Measurements from ENCODE around the gene KANSL2.
"Not testable (repeated sequence)": the region's sequence is repeated elsewhere in the genome, so short reads cannot be mapped to it uniquely, and the experiment has no call there.

The KANSL2 gene

DNA sequence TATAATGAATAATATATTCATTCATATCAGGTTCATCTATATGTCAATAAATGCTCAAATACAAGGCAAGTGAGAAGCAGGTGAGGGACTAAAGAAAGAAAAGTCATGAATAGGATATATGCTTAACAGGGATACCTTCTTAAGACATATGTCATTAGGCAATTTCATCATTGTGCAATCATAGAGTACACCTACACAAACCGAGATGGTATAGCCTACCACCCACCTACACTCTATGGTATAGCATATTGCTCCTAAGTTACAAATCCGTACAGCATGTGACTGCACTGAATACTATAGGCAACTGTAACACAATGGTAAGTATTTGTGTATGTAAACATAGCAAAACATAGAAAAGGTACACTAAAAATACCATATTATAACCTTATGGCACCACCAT, 39.0 kb downstream of the KANSL2 start:
- 100% methylated on average over 1 of the region's 2 CpGs for WGBS, 2 experiments (ENCODE audit: insufficient coverage in 2 of 2)
- H3K4me1 ChIP-seq (ENCODE audit: control insufficient read depth, insufficient read depth, low read length, poor library complexity, severe bottlenecking): no peaks in the 10 kb centered on the region
- H3K27ac ChIP-seq (ENCODE audit: low read depth, low read length, severe bottlenecking): no peak overlapping the region
- peaks cover 21% of the 10 kb centered on the region for H3K9me3 ChIP-seq (ENCODE audit: control insufficient read depth, low read length)
- H3K4me3 ChIP-seq (ENCODE audit: extremely low read depth, insufficient read depth, low read length, poor library complexity, severe bottlenecking): no peak overlapping the region
- peaks cover 53% of the 10 kb centered on the region for H3K36me3 ChIP-seq (ENCODE audit: control insufficient read depth, insufficient read depth, low read length)

DNA sequence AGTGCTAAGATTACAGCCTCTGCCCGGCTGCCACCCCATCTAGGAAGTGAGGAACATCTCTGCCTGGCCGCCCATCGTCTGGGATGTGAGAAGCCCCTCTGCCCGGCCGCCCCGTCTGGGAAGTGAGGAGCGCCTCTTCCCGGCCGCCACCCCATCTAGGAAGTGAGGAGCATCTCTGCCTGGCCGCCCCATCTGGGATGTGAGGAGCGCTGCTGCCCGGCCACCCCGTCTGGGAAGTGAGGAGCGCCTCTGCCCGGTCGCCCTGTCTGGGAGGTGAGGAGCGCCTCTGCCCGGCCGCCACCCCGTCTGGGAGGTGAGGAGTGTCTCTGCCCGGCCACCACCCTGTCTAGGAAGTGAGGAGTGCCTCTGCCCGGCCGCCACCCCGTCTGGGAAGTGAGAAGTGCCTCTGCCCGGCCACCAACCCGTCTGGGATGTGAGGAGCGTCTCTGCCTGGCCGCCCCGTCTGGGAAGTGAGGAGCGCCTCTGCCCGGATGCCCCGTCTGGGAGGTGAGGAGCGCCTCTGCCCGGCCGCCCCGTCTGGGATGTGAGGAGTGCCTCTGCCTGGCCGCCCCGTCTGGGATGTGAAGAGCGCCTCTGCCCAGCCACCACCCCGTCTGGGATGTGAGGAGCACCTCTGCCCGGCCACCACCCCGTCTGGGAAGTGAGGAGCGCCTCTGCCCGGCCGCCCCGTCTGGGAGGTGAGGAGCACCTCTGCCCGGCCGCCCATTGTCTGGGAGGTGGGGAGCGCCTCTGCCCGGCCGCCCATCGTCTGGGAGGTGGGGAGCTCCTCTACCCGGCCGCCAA, 40.1 kb downstream of the KANSL2 start:
- Histone ChIP-seq H3K36me3 (ENCODE audit: control insufficient read depth, insufficient read depth, low read length) (peaks cover 45% of the 10 kb centered on the region), H3K9me3 (ENCODE audit: control insufficient read depth, low read length) (peaks cover 21% of the 10 kb centered on the region)
- H3K4me3 ChIP-seq (ENCODE audit: extremely low read depth, insufficient read depth, low read length, poor library complexity, severe bottlenecking); H3K27ac ChIP-seq (ENCODE audit: low read depth, low read length, severe bottlenecking); H3K4me1 ChIP-seq (ENCODE audit: control insufficient read depth, insufficient read depth, low read length, poor library complexity, severe bottlenecking): not testable (repeated sequence)
- 94 to 95% methylated on average over 34 to 40 of the region's 54 CpGs for WGBS, 2 experiments (ENCODE audit: insufficient coverage in 2 of 2)

DNA sequence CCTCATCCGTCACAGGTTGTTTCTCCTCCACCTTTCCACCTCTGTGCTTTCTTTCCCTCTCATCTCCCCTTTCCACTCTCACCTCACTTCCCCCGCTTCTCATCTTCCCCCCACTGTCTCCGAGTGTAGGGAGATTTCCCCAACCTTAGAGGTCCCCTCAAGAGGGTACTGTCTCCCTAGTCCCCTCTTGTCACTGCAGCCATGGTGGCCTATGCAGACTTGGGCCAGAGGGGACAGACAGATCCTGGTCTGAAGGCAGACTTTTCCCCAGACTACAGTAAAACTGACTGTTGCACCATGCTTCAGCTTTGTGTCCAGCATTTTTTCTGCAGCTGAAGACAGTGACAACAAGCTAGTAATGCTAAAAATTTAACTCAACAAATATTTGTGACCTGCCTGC, 41.2 kb downstream of the KANSL2 start:
- H3K4me1 ChIP-seq (ENCODE audit: control insufficient read depth, insufficient read depth, low read length, poor library complexity, severe bottlenecking): no peaks in the 10 kb centered on the region
- peaks cover 17% of the 10 kb centered on the region for H3K9me3 ChIP-seq (ENCODE audit: control insufficient read depth, low read length)
- H3K4me3 ChIP-seq (ENCODE audit: extremely low read depth, insufficient read depth, low read length, poor library complexity, severe bottlenecking): no peak overlapping the region
- peaks cover 34% of the 10 kb centered on the region for H3K36me3 ChIP-seq (ENCODE audit: control insufficient read depth, insufficient read depth, low read length)
- no peak overlapping the region for H3K27ac ChIP-seq (ENCODE audit: low read depth, low read length, severe bottlenecking)
- 94 to 100% methylated on average over 2 to 3 of the region's 3 CpGs for WGBS, 2 experiments (ENCODE audit: insufficient coverage in 2 of 2)

DNA sequence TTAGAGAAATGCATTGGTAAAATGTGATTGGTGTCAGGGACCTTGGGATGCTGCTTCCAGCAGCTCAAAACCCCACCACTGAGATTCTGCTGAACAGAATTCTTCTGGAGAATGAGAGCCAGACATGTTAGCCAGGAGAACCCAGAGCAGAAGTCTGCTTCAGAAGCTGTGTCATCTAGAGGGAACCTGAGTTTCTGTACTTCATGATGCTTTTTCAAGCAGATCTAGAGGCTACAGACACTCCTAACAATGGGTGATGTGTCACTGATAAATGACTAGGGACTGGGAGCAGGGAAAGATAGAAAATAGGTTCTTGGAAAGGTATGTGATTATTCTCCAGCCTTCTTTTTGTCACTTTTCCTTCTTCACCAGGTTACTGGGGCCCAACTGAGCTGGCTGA, 41.6 kb downstream of the KANSL2 start:
- peaks cover 16% of the 10 kb centered on the region for H3K9me3 ChIP-seq (ENCODE audit: control insufficient read depth, low read length)
- no peak overlapping the region for H3K27ac ChIP-seq (ENCODE audit: low read depth, low read length, severe bottlenecking)
- no peaks in the 10 kb centered on the region for H3K4me1 ChIP-seq (ENCODE audit: control insufficient read depth, insufficient read depth, low read length, poor library complexity, severe bottlenecking)
- H3K36me3 ChIP-seq (ENCODE audit: control insufficient read depth, insufficient read depth, low read length): peaks cover 30% of the 10 kb centered on the region
- no peak overlapping the region for H3K4me3 ChIP-seq (ENCODE audit: extremely low read depth, insufficient read depth, low read length, poor library complexity, severe bottlenecking)

DNA sequence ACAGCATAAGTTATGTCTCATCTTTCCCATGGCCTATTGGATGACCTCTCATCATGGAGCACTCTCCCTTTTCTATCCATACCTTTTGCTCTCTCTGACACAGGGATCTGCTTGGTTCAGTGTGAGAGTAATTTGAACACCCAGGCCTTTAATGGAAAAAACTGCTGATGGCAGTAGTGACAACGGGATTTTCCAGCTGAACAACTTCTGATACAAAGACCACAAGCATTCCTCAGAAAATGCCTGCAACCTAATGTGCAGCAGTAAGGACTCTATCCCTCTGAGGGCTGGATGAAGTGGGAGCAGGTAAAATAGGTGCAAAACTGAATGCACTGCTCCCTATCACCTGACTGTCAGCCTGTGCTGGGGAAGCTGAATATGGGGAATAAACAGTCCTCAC, 51.0 kb downstream of the KANSL2 start:
- WGBS, 2 experiments (ENCODE audit: insufficient coverage in 2 of 2): 80 to 100% methylated on average over 1 of the region's 1 CpG

DNA sequence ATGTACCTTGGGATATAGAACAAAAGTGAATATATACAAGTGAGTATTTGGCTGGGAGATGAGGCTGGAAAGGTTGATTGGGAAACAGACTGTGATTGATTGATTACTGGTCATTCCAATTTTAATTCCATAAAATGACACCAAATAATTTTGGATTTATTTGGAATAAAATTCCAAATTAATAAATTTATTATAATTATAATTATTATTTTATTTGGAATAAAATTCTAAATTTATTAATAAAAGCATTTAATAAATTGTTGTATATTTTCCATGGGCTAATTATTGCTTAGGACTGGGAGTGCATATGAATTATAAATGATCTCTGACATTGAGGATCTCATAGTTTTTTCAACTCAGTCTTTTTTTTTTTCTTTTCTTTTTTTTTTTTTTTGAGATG, 51.7 kb downstream of the KANSL2 start:
- no peaks in the 10 kb centered on the region for H3K9me3 ChIP-seq (ENCODE audit: control insufficient read depth, low read length)
- H3K4me1 ChIP-seq (ENCODE audit: control insufficient read depth, insufficient read depth, low read length, poor library complexity, severe bottlenecking): peaks cover 3% of the 10 kb centered on the region
- H3K4me3 ChIP-seq (ENCODE audit: extremely low read depth, insufficient read depth, low read length, poor library complexity, severe bottlenecking): no peak overlapping the region
- no peaks in the 10 kb centered on the region for H3K36me3 ChIP-seq (ENCODE audit: control insufficient read depth, insufficient read depth, low read length)
- H3K27ac ChIP-seq (ENCODE audit: low read depth, low read length, severe bottlenecking): no peak overlapping the region

More for the DNA sequence above, 51.0 kb downstream of the KANSL2 start:
- Histone ChIP-seq H3K9me3 (ENCODE audit: control insufficient read depth, low read length) (no peaks in the 10 kb centered on the region), H3K27ac (ENCODE audit: low read depth, low read length, severe bottlenecking) (no peak overlapping the region), H3K4me3 (ENCODE audit: extremely low read depth, insufficient read depth, low read length, poor library complexity, severe bottlenecking) (no peak overlapping the region), H3K36me3 (ENCODE audit: control insufficient read depth, insufficient read depth, low read length) (no peaks in the 10 kb centered on the region), H3K4me1 (ENCODE audit: control insufficient read depth, insufficient read depth, low read length, poor library complexity, severe bottlenecking) (peaks cover 3% of the 10 kb centered on the region)

DNA sequence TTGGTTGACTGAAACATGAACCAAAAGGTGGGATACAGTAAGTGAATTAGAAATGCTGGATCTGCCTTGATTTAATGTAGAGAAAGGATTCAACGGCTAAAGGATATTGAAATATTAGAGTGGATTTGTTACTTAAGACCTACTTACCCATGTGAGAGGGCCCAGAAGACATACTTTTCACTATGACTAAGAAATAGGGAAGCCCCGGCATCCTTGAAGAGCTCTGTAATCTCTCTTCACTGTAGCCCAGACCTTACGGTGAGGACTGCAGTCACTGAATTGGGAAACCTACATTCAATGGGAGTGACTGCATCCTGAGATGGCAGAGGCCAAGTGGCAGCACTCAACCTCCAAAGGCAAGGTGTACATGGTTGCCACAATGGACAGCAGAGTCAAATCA, 52.5 kb downstream of the KANSL2 start:
- no peaks in the 10 kb centered on the region for H3K36me3 ChIP-seq (ENCODE audit: control insufficient read depth, insufficient read depth, low read length)
- WGBS, 2 experiments (ENCODE audit: insufficient coverage in 2 of 2): 100% methylated on average over 2 of the region's 3 CpGs
- H3K4me3 ChIP-seq (ENCODE audit: extremely low read depth, insufficient read depth, low read length, poor library complexity, severe bottlenecking): no peak overlapping the region
- no peak overlapping the region for H3K27ac ChIP-seq (ENCODE audit: low read depth, low read length, severe bottlenecking)
- no peaks in the 10 kb centered on the region for H3K9me3 ChIP-seq (ENCODE audit: control insufficient read depth, low read length)
- H3K4me1 ChIP-seq (ENCODE audit: control insufficient read depth, insufficient read depth, low read length, poor library complexity, severe bottlenecking): peaks cover 3% of the 10 kb centered on the region

DNA sequence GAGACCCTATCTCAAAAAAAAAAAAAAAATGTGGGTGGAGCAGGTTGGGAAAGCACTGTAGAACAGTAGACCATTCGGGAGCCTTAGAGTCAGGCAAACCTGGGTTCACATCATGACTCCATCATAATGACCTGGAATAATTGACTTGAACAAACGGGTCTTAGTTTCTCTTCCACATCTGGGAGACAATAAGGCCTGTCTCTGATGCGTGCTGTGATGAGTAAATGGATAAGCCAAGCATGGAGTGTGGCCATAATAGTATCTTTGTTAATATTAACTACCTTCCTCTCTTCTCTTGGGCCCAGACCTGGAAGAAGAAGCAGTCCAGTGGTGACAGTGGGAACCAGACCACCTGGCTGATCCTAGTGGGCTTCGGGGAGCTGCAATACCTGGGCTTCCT, 54.5 kb downstream of the KANSL2 start:
- Histone ChIP-seq H3K4me3 (ENCODE audit: extremely low read depth, insufficient read depth, low read length, poor library complexity, severe bottlenecking) (no peak overlapping the region), H3K4me1 (ENCODE audit: control insufficient read depth, insufficient read depth, low read length, poor library complexity, severe bottlenecking) (no peaks in the 10 kb centered on the region), H3K36me3 (ENCODE audit: control insufficient read depth, insufficient read depth, low read length) (no peaks in the 10 kb centered on the region), H3K9me3 (ENCODE audit: control insufficient read depth, low read length) (no peaks in the 10 kb centered on the region), H3K27ac (ENCODE audit: low read depth, low read length, severe bottlenecking) (no peak overlapping the region)
- WGBS, 2 experiments (ENCODE audit: insufficient coverage in 2 of 2): 92 to 100% methylated on average over 1 to 2 of the region's 4 CpGs

DNA sequence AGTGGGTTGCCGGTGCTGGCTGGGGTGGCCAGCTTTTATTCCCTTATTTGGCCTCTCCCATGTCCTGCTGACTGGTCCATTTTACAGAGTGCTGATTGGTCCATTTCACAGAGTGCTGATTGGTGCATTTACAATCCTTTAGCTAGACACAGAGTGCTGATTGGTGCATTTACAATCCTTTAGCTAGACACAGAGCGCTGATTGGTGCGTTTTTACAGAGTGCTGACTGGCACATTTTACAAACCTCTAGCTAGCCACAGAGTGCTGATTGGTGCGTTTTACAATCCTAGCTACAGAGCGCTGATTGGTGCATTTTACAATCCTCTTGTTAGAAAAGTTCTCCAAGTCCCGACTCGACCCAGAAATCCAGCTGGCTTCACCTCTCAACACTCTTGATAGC, 59.0 kb downstream of the KANSL2 start:
- H3K4me3 ChIP-seq (ENCODE audit: extremely low read depth, insufficient read depth, low read length, poor library complexity, severe bottlenecking); H3K27ac ChIP-seq (ENCODE audit: low read depth, low read length, severe bottlenecking); H3K4me1 ChIP-seq (ENCODE audit: control insufficient read depth, insufficient read depth, low read length, poor library complexity, severe bottlenecking); H3K9me3 ChIP-seq (ENCODE audit: control insufficient read depth, low read length); H3K36me3 ChIP-seq (ENCODE audit: control insufficient read depth, insufficient read depth, low read length): not testable (repeated sequence)
- 63 to 99% methylated on average over 1 to 5 of the region's 7 CpGs for WGBS, 2 experiments (ENCODE audit: insufficient coverage in 2 of 2)

DNA sequence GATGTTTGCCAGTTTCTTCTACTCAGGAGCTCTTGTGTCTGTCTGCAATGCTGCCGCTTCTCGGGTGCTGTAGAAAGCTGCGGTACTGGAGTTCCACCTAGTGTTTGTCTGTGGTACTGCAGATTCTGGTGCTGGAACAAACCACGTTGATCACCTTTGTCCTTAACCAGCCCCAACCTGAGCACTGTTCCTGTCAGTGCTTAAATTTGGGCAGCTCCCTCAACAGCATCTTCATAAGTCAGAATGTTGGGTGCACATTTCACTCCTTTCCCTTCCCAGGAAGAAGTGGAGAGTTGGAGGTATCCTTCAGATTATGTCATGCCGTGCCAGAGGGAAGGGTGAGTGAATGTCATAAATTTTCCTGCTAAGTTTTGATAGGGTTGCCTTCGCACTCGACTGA, 63.5 kb downstream of the KANSL2 start:
- peaks cover 12% of the 10 kb centered on the region for H3K9me3 ChIP-seq (ENCODE audit: control insufficient read depth, low read length)
- H3K27ac ChIP-seq (ENCODE audit: low read depth, low read length, severe bottlenecking): no peak overlapping the region
- no peaks in the 10 kb centered on the region for H3K4me1 ChIP-seq (ENCODE audit: control insufficient read depth, insufficient read depth, low read length, poor library complexity, severe bottlenecking)
- WGBS, 2 experiments (ENCODE audit: insufficient coverage in 2 of 2): 0 to 72% methylated on average over 4 of the region's 7 CpGs
- H3K4me3 ChIP-seq (ENCODE audit: extremely low read depth, insufficient read depth, low read length, poor library complexity, severe bottlenecking): no peak overlapping the region
- H3K36me3 ChIP-seq (ENCODE audit: control insufficient read depth, insufficient read depth, low read length): no peaks in the 10 kb centered on the region

DNA sequence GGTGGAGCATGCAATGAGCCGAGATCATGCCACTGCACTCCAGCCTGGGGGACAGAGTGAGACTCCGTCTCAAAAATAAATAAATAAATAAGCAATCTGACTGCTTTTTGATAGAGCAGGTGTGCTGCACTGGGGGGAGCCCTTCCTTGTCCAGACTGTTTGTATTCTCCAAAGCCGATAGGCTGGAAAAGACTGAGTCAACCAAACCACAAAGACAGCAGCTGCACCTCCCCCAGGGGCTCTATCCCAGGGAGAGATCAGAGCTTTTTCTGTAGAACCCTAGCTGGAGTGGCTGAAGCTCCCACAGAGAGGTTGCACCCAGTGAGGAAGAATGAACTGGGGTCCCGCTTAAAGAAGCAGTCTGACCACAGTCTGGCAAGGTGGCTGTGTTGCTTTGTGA, 66.4 kb downstream of the KANSL2 start:
- Histone ChIP-seq H3K4me3 (ENCODE audit: extremely low read depth, insufficient read depth, low read length, poor library complexity, severe bottlenecking) (no peak overlapping the region), H3K27ac (ENCODE audit: low read depth, low read length, severe bottlenecking) (no peak overlapping the region), H3K4me1 (ENCODE audit: control insufficient read depth, insufficient read depth, low read length, poor library complexity, severe bottlenecking) (no peaks in the 10 kb centered on the region), H3K36me3 (ENCODE audit: control insufficient read depth, insufficient read depth, low read length) (no peaks in the 10 kb centered on the region), H3K9me3 (ENCODE audit: control insufficient read depth, low read length) (peaks cover 14% of the 10 kb centered on the region)
- WGBS, 2 experiments (ENCODE audit: insufficient coverage in 2 of 2): 71 to 100% methylated on average over 1 to 2 of the region's 4 CpGs
